Mammary epithelial cell (primary cell): ENCODE measurements around the gene HP1BP3.

Experiments
- CTCF ChIP-seq, 2 donors: IDR thresholded peaks in 1 of 2; conservative IDR thresholded peaks in 1 of 2; 2 replicates each; pipeline ENCODE4 v1.5.1; 2011 to 2012; ENCODE audit warnings: inconsistent platforms in 2 of 2, low read length in 2 of 2, mild to moderate bottlenecking in 2 of 2, control low read depth in 1 of 2, low read depth in 1 of 2; ENCODE audit not compliant: insufficient read depth in 1 of 2; ENCODE audit errors: extremely low read depth in 1 of 2
- EZH2 ChIP-seq: IDR thresholded peaks from 2 replicates; pipeline ENCODE4 v1.6.1; 2012; ENCODE audit warnings: low read length, inconsistent platforms, borderline replicate concordance

- TF ChIP-seq EZH2 (no peak), CTCF (conservative IDR thresholded peaks at IDR 0.05 in 1 of 2, IDR thresholded peaks at IDR 0.05 in 1 of 2; ENCODE audit: extremely low read depth in 1 of 2, insufficient read depth in 1 of 2, low read depth in 1 of 2, low read length in 2 of 2) (no peak)
Observed at GRCh38 chr1:20729990-20730689, 57.0 kb downstream of the HP1BP3 start.
